Stimulated activated CD8-positive, alpha-beta memory T cell treated with anti-CD3 and anti-CD28 coated beads, Interleukin-4, amount 100 ng/mL, for 24 hours (primary cell): ENCODE measurements around the gene FAM83F.
"Not testable (repeated sequence)": the region's sequence is repeated elsewhere in the genome, so short reads cannot be mapped to it uniquely, and the experiment has no call there.

ENCODE experiments used
- DNase-seq: peaks from one replicate; pipeline ENCODE4 v3.0.0-alpha.2; 2020; ENCODE audit warnings: low read depth

FAM83F gene

DNA sequence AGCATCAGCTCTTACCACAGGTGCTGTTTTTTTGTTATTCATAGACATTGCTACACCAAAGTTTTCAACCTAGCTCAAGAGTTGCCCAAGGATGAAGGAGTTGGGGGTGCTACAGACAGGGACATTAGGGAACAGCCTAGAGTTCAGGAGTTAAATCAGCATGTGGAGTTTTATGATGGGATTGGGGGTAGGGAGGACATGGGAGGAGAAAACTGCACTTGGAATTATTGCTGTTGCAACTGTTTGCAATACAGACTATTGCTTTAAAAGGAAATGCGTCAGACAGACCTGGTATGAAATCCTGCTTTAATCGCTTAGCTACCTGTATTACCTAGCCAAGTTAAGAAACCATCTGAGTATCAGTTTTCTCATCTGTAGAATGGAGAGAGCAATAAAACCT, 28.3 kb upstream of the FAM83F start:
- DNase-seq, result no peak

DNA sequence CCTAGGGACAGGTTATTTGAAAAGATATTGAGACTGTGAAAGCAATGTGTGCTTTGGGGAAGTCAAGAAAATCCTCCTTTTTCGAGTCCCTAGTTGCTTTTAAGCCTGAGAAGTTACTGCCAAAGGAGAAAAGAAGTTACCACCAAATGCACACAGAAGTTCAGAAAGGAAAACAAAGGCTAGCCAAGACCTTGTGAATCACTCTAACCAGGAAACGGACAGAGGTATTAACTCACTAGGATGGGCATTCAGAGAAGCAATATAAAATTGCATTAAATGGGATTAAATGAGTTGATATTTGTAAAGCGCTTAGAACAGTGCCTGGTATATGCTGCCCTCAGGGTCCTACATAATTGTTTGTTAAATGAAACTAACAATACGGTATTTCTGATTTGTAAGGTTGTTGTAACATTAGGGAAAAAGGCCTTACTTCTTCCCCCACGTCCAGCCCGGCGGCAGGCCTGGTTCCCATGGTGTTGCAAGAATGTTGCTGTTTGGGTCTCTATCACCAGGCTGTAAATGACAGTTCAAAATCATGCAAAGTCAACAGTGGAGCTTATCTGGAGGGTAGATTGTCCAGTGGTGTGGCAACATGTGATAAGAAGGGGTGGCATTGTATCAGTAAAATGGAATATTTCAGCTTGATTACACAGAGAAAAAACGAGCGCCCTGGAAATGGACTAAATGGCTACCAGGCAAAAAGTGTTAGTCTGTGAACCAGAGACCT, 27.5 kb upstream of the FAM83F start:
- DNase-seq, result no peak

DNA sequence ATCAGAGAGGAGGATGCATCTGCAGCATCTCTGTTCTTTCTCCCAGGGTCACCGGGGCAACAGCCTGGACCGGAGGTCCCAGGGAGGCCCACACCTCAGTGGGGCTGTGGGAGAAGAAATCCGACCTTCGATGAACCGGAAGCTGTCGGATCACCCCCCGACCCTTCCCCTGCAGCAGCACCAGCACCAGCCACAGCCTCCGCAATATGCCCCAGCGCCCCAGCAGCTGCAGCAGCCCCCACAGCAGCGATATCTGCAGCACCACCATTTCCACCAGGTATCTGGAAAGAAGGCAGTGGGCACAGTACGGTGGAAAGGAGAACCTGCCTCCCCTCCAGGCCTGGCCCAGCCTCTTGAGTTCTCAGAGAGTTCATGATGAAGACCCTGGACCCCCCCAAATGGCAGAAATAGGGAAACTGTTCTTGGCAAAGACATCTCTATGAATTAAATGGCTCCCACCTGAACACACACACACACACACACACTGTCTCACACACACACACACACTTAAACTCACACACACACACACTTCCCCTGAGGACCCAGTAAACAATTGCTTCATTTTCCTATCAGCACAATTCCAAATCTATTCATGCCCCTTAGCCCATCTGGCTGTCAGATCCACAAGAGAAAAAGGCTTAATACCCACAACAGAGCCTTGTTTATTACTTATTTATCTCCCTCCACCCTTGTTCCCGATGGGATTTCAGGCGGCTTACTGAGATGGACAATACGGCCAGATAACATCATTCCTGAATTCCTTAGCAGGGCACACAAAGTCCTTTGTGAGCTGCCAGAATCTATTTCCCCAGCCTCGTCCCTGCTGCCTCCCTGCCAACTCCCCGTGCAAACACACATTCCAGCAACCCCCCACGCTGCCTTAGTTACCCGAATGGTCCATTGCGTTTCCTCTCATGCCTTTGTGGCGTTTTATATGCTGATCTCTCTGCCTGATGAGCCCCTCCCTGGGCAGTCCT, 26.5 kb upstream of the FAM83F start:
- DNase-seq, result no peak

- no peak for DNase-seq
These were observed 24.0 kb upstream of the FAM83F start for GRCh38 chr22:39970742-39971141.

DNA sequence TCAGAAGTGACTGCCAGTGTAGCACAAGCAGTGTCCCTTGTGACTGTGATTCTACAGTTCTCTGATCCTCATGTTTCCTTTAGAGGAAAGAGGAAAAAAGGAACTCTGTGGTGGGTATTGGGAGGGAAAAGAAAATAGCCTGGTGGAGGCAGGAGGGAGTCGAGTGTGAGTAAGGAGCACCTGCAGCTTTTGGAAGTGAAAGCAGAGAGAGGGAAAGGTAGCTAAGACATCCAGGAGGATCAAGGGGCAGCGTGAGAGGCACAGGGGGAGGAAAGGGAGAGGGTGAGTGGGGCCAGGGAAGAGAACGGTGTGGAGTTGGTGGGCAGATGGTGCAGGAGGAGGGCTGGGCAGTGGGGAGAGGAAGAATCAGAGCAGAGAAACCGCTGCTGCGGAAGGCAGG, 22.1 kb upstream of the FAM83F start:
- no peak for DNase-seq

- no peak for DNase-seq
These were observed 21.1 kb upstream of the FAM83F start for GRCh38 chr22:39973656-39974055.

DNA sequence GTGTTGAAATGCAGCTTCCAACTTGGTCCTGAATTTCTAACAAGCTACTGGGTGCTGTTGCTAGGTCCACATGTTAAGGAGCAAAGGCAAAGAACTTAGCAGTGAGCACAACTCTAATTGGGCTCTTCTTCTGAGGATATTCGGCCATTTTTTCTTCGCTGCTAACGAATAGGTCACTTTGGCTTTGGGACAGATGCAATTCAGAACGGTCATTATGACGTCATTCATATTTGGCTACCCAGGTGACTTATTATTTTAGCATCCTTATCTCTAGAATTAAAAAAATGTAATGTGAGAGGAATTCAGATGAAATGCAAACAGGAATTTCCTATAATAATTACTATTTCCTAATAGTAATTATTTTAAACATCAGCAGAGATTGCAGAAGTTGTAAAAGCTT, 20.7 kb upstream of the FAM83F start:
- DNase-seq, result no peak

GRCh38 chr22:39979048-39979447, 15.7 kb upstream of the FAM83F start:
- no peak for DNase-seq

DNA sequence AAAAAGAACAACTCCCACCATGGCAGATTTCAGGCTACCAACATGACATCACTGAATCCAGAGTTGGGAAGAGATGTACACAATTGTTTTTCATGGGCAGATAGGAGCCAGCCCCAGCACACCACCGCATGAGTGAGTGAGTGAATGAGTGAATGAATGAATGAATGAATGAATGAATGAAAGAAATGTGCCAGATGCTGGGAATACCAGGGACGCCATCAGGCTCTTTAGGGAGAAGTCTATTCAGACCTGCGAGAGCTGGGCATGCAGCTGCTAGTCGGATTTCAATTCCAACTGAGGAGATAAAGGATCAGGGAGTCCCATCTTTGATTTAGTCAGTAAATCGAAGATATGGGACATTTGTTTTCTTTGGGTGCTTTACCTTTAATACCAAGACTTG, 15.3 kb upstream of the FAM83F start:
- no peak for DNase-seq

DNA sequence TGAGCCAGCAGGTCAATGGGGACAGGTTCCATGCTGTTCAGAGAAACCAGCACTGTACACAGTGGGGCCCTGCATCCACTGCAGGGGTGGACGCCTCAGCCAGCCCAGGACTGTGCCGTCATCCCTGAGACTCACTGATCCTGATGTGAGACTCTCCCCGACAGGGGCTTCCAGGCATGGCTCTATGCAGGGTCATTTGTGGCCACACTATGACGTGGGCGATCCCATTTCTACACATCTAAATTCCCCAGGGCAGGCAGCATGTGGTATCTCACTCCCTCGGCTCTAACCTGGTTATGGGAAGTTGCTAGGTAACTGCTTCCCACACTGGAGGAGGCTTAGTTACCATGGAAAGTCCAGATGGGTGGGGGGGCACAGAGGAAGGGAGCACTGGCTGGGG, 14.2 kb upstream of the FAM83F start:
- DNase-seq, result no peak

GRCh38 chr22:39983346-39983745, 11.4 kb upstream of the FAM83F start:
- DNase-seq, result no peak

GRCh38 chr22:39984006-39984405, 10.7 kb upstream of the FAM83F start:
- DNase-seq, result no peak

DNA sequence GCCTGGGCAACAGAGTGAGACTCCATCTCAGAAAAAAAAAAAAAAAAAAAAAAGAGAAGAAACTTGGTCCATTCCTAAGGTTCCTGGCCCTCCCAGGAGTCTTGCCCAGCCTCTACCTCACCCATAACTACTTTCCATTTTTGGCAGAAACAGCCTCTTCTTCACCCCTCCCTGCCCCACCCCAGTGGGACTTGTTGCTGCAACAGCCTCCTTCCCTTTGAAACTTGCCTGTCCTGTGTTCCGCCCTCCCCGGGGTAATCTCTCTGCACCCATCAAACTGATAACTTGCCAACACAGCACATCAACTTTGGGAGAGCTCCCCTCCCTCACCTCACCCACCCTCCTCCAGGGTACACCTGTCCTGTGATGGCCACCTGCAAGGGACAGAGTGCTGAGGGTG, 10.0 kb upstream of the FAM83F start:
- no peak for DNase-seq

DNA sequence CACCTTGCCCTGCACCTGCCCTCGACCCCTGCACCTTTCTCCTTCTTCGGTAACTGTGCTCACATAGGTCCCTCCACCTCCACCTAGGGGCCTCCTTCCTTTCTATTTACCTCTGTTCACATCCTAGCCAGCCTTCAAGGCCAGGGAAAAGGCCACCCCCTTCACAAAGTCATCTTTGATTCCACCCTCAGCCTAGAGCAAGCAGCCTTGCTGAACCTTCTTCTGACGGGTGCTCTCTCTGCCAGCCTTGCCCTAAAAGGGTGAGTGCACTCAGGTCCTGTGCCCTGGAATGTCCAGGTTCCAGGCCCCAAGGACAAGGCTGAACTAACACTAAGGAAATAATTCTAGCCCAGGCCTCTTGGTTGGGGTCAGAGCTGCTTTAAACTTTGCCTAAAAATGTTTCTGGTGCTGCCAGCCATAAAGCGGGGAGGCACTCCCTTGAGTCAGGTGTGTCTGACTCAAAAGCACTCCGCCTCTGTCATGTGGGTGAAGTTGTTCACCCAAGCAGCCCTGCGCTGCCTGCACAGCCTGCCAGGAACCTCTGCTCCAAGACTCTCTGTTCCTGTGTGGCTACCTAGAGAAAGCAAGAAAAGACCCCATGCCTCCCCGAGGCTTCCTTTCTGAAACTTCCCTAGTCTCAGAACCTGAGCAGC, 9.2 kb upstream of the FAM83F start:
- DNase-seq, result no peak

GRCh38 chr22:39988386-39989114, 6.2 kb upstream of the FAM83F start:
- no peak for DNase-seq

- DNase-seq, result no peak
These were observed 5.1 kb upstream of the FAM83F start for GRCh38 chr22:39989633-39990032.

DNA sequence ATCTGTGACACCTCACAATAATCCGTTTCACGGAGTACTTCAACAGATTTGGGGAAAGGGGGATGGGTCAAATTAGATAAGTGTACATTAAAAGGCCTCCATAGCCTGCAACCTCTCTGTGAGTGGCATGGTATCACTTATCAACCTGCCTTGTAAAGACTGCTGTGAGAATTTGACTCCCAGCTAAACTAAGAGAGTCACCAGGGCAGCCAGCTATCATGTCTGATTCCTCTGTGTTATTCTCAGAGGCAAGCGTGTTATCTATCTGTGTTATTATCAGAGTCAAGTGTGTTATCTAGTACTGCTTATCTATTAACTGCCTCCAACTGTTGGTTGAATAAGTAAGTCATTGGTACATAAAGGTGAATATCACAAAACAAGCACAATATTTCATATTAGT, 4.1 kb upstream of the FAM83F start:
- no peak for DNase-seq

- DNase-seq, result no peak
These were observed 3.4 kb upstream of the FAM83F start for GRCh38 chr22:39991159-39991860.

GRCh38 chr22:39992088-39992826, 2.5 kb upstream of the FAM83F start:
- no peak for DNase-seq

DNA sequence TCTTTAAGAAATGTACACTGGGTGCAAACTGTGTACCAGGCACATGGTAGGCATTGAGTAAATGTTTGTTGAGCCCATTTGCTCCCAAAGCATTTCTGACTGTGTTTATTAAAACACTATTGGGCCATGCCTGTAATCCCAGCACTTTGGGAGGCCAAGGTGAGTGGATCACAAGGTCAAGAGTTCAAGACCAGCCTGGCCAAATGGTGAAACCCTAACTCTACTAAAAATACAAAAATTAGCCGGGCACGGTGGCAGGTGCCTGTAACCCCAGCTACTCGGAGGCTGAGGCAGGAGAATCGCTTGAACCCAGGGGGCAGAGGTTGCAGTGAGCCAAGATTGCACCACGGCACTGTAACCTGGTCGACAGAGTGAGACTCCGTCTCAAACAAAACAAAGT, 1.9 kb upstream of the FAM83F start:
- not testable (repeated sequence) for DNase-seq
